Measurements from ENCODE around the gene STARD9. TPM values are rescaled to one million over a fixed set of nuclear protein-coding genes. Genes with fewer than 3 reads are reported as not detected.

Gene STARD9
- total RNA-seq, result 1.8 and 2.4 TPM in 2 replicates

GRCh38 chr15:42575188-42576039, at the start of gene STARD9:
TSS of gene STARD9 (plus strand) at chr15:42575606. CDS start at chr15:42575716, 110 bp downstream.

GRCh38 chr15:42548249-42549031, 27.0 kb upstream of the STARD9 start, which contains the start of the genes HAUS2 and LRRC57:
TSS of gene HAUS2 (plus strand) at chr15:42548838. CDS start at chr15:42548873, 35 bp downstream.
TSS of gene LRRC57 (minus strand) at chr15:42548793. CDS start at chr15:42548434, 359 bp downstream.

GRCh38 chr15:42736793-42737528, 161.6 kb downstream of the STARD9 start, which contains the start of gene CDAN1:
TSS of gene CDAN1 (minus strand) at chr15:42737128. CDS start at chr15:42737102, 26 bp downstream.

Other genes with a start within 250 kb of the STARD9 start
- 0.98 and 2.4 TPM in 2 replicates for gene CAPN3, start 216.1 kb upstream of the STARD9 start, total RNA-seq
- gene ZNF106, start 84.5 kb upstream of the STARD9 start, total RNA-seq, result 42.9 and 44.3 TPM in 2 replicates
- gene SNAP23, start 80.0 kb upstream of the STARD9 start, total RNA-seq, result 44.9 and 48.7 TPM in 2 replicates
- 6.5 and 7.8 TPM in 2 replicates for gene LRRC57, start 26.8 kb upstream of the STARD9 start, total RNA-seq
- gene HAUS2, start 26.8 kb upstream of the STARD9 start, total RNA-seq, result 8.7 and 26.6 TPM in 2 replicates
- gene CDAN1, start 161.5 kb downstream of the STARD9 start, total RNA-seq, result 9.3 and 10.9 TPM in 2 replicates

Measured in cardiac ventricle fibroblast (primary cell).